Measurements from ENCODE around the gene OTUD7B.

The OTUD7B gene

GRCh38 chr1:149937759-149938158 is 72.8 kb downstream of the OTUD7B start:
- no peak for DNase-seq (ENCODE audit: low spot score in 2 of 2)
- H3K4me3 Mint-ChIP-seq, result no peak overlapping the region

GRCh38 chr1:149936992-149937705 is 73.4 kb downstream of the OTUD7B start:
- Mint-ChIP-seq H3K4me3 (no peak overlapping the region), H3K4me1 (peaks cover 6% of the 10 kb centered on the region), H3K36me3 (ENCODE audit: insufficient read depth) (peaks cover 5% of the 10 kb centered on the region), H3K9me3 (no peaks in the 10 kb centered on the region), H3K27me3 (peaks cover 15% of the 10 kb centered on the region), H3K27ac (ENCODE audit: low read depth) (no peak overlapping the region)
- DNase-seq (ENCODE audit: low spot score in 2 of 2), result no peak
- ATAC-seq (replicated peaks; ENCODE audit: extremely low read depth, poor library complexity, severe bottlenecking), result no peak

More at GRCh38 chr1:149937759-149938158, 72.8 kb downstream of the OTUD7B start:
- Mint-ChIP-seq H3K4me1 (peaks cover 6% of the 10 kb centered on the region), H3K36me3 (ENCODE audit: insufficient read depth) (peaks cover 5% of the 10 kb centered on the region), H3K9me3 (no peaks in the 10 kb centered on the region), H3K27me3 (peaks cover 13% of the 10 kb centered on the region), H3K27ac (ENCODE audit: low read depth) (no peak overlapping the region)
- ATAC-seq (replicated peaks; ENCODE audit: extremely low read depth, poor library complexity, severe bottlenecking), result no peak

GRCh38 chr1:149936170-149936991 is 74.1 kb downstream of the OTUD7B start, which contains the start of gene MTMR11:
Gene MTMR11 (minus strand): TSS chr1:149936879. CDS start chr1:149936647, 232 bp downstream.
- Mint-ChIP-seq H3K4me1 (peaks cover 6% of the 10 kb centered on the region), H3K36me3 (ENCODE audit: insufficient read depth) (peaks cover 5% of the 10 kb centered on the region), H3K27me3 (peaks cover 23% of the 10 kb centered on the region), H3K4me3 (no peak within 1 kb of the TSS), H3K9me3 (no peaks in the 10 kb centered on the region), H3K27ac (ENCODE audit: low read depth) (no peak within 1 kb of the TSS)
- DNase-seq (ENCODE audit: low spot score in 2 of 2), result no peak
- ATAC-seq (replicated peaks; ENCODE audit: extremely low read depth, poor library complexity, severe bottlenecking), result no peak

GRCh38 chr1:149934356-149934755 is 76.2 kb downstream of the OTUD7B start:
- Mint-ChIP-seq H3K27ac (ENCODE audit: low read depth) (no peak overlapping the region), H3K4me3 (no peak overlapping the region), H3K4me1 (peaks cover 6% of the 10 kb centered on the region), H3K27me3 (peaks cover 29% of the 10 kb centered on the region), H3K36me3 (ENCODE audit: insufficient read depth) (peaks cover 5% of the 10 kb centered on the region), H3K9me3 (no peaks in the 10 kb centered on the region)
- DNase-seq (ENCODE audit: low spot score in 2 of 2) (no peak), ATAC-seq (replicated peaks; ENCODE audit: extremely low read depth, poor library complexity, severe bottlenecking) (no peak)

- Mint-ChIP-seq H3K4me3 (no peak overlapping the region), H3K4me1 (peaks cover 5% of the 10 kb centered on the region), H3K27ac (ENCODE audit: low read depth) (no peak overlapping the region), H3K36me3 (ENCODE audit: insufficient read depth) (peaks cover 3% of the 10 kb centered on the region), H3K9me3 (no peaks in the 10 kb centered on the region), H3K27me3 (peaks cover 29% of the 10 kb centered on the region)
- ATAC-seq (replicated peaks; ENCODE audit: extremely low read depth, poor library complexity, severe bottlenecking), result no peak
- DNase-seq (ENCODE audit: low spot score in 2 of 2), result no peak
Measured at GRCh38 chr1:149933208-149933607, 77.3 kb downstream of the OTUD7B start.

- H3K4me1 Mint-ChIP-seq, result peaks cover 12% of the 10 kb centered on the region
- H3K9me3 Mint-ChIP-seq, result no peaks in the 10 kb centered on the region
- H3K27ac Mint-ChIP-seq (ENCODE audit: low read depth), result no peak overlapping the region
- no peak overlapping the region for H3K4me3 Mint-ChIP-seq
- peaks cover 29% of the 10 kb centered on the region for H3K27me3 Mint-ChIP-seq
- ATAC-seq (replicated peaks; ENCODE audit: extremely low read depth, poor library complexity, severe bottlenecking) (no peak), DNase-seq (ENCODE audit: low spot score in 2 of 2) (no peak)
- peaks cover 6% of the 10 kb centered on the region for H3K36me3 Mint-ChIP-seq (ENCODE audit: insufficient read depth)
Measured at GRCh38 chr1:149932474-149932873, 78.1 kb downstream of the OTUD7B start.

- H3K27me3 Mint-ChIP-seq, result peaks cover 29% of the 10 kb centered on the region
- no peak overlapping the region for H3K4me3 Mint-ChIP-seq
- H3K27ac Mint-ChIP-seq (ENCODE audit: low read depth), result no peak overlapping the region
- no peak for ATAC-seq (replicated peaks; ENCODE audit: extremely low read depth, poor library complexity, severe bottlenecking)
- H3K9me3 Mint-ChIP-seq, result no peaks in the 10 kb centered on the region
- peaks cover 17% of the 10 kb centered on the region for H3K4me1 Mint-ChIP-seq
- DNase-seq (ENCODE audit: low spot score in 2 of 2), result no peak
- peaks cover 6% of the 10 kb centered on the region for H3K36me3 Mint-ChIP-seq (ENCODE audit: insufficient read depth)
Measured at GRCh38 chr1:149931212-149931790, 79.2 kb downstream of the OTUD7B start.

GRCh38 chr1:149929856-149930255 is 80.7 kb downstream of the OTUD7B start:
- peak overlapping the region; percentile 93 for H3K27ac Mint-ChIP-seq (ENCODE audit: low read depth)
- no peak overlapping the region for H3K4me3 Mint-ChIP-seq
- ATAC-seq (replicated peaks; ENCODE audit: extremely low read depth, poor library complexity, severe bottlenecking) (no peak), DNase-seq (ENCODE audit: low spot score in 2 of 2) (no peak)
- H3K36me3 Mint-ChIP-seq (ENCODE audit: insufficient read depth), result peaks cover 20% of the 10 kb centered on the region
- no peaks in the 10 kb centered on the region for H3K9me3 Mint-ChIP-seq
- peaks cover 29% of the 10 kb centered on the region for H3K27me3 Mint-ChIP-seq
- H3K4me1 Mint-ChIP-seq, result peaks cover 31% of the 10 kb centered on the region

GRCh38 chr1:149928401-149928724 is 82.2 kb downstream of the OTUD7B start:
- peaks cover 27% of the 10 kb centered on the region for H3K36me3 Mint-ChIP-seq (ENCODE audit: insufficient read depth)
- H3K27me3 Mint-ChIP-seq, result peaks cover 20% of the 10 kb centered on the region
- peaks cover 45% of the 10 kb centered on the region for H3K4me1 Mint-ChIP-seq
- no peak for ATAC-seq (replicated peaks; ENCODE audit: extremely low read depth, poor library complexity, severe bottlenecking)
- DNase-seq (ENCODE audit: low spot score in 2 of 2), result no peak
- H3K9me3 Mint-ChIP-seq, result no peaks in the 10 kb centered on the region
- H3K4me3 Mint-ChIP-seq, result peak overlapping the region; percentile 96
- H3K27ac Mint-ChIP-seq (ENCODE audit: low read depth), result peak overlapping the region; percentile 93

- H3K27ac Mint-ChIP-seq (ENCODE audit: low read depth), result peak within 1 kb of the TSS; percentile 93
- no peaks in the 10 kb centered on the region for H3K9me3 Mint-ChIP-seq
- peaks cover 49% of the 10 kb centered on the region for H3K4me1 Mint-ChIP-seq
- H3K27me3 Mint-ChIP-seq, result peaks cover 16% of the 10 kb centered on the region
- DNase-seq (ENCODE audit: low spot score in 2 of 2), result peak; percentile 88 to 94
- H3K4me3 Mint-ChIP-seq, result peak within 1 kb of the TSS; percentile 96
- peaks cover 30% of the 10 kb centered on the region for H3K36me3 Mint-ChIP-seq (ENCODE audit: insufficient read depth)
- peak; percentile 94 for ATAC-seq (replicated peaks; ENCODE audit: extremely low read depth, poor library complexity, severe bottlenecking)
Measured at GRCh38 chr1:149927563-149928400, 82.7 kb downstream of the OTUD7B start, which contains the start of gene SF3B4. Gene SF3B4 (minus strand): TSS chr1:149927803. CDS start chr1:149927759, 44 bp downstream.

GRCh38 chr1:149927056-149927562 is 83.4 kb downstream of the OTUD7B start:
- H3K36me3 Mint-ChIP-seq (ENCODE audit: insufficient read depth), result peaks cover 30% of the 10 kb centered on the region
- H3K27me3 Mint-ChIP-seq, result peaks cover 14% of the 10 kb centered on the region
- DNase-seq (ENCODE audit: low spot score in 2 of 2) (no peak), ATAC-seq (replicated peaks; ENCODE audit: extremely low read depth, poor library complexity, severe bottlenecking) (no peak)
- H3K9me3 Mint-ChIP-seq, result no peaks in the 10 kb centered on the region
- H3K4me3 Mint-ChIP-seq, result peak overlapping the region; percentile 96
- peaks cover 49% of the 10 kb centered on the region for H3K4me1 Mint-ChIP-seq
- peak overlapping the region; percentile 93 for H3K27ac Mint-ChIP-seq (ENCODE audit: low read depth)

- ATAC-seq (replicated peaks; ENCODE audit: extremely low read depth, poor library complexity, severe bottlenecking) (no peak), DNase-seq (ENCODE audit: low spot score in 2 of 2) (no peak)
- Mint-ChIP-seq H3K36me3 (ENCODE audit: insufficient read depth) (peaks cover 33% of the 10 kb centered on the region), H3K4me3 (peak overlapping the region; percentile 96), H3K27me3 (peaks cover 5% of the 10 kb centered on the region), H3K27ac (ENCODE audit: low read depth) (no peak overlapping the region), H3K9me3 (no peaks in the 10 kb centered on the region), H3K4me1 (peaks cover 49% of the 10 kb centered on the region)
Measured at GRCh38 chr1:149926296-149926695, 84.2 kb downstream of the OTUD7B start.
